Tibial nerve (tissue), 3 donors: ENCODE data around the gene TMEM266.

ENCODE experiments used
- CTCF ChIP-seq, 5 experiments: fragments of 200-600 bp in 3 of 5; fragments of 450-650 bp in 2 of 5; sonication (generic) in 3 of 5; IDR thresholded peaks; one replicate each; pipeline ENCODE4 v1.5.1; 2016 to 2019; ENCODE audit warnings: antibody characterized with exemption in 5 of 5, mild to moderate bottlenecking in 3 of 5, moderate library complexity in 2 of 5
- POLR2A ChIP-seq, 2 donors: fragments of 450-650 bp; IDR thresholded peaks; one replicate each; pipeline ENCODE4 v1.6.1; 2017; ENCODE audit warnings: antibody characterized with exemption in 2 of 2, mild to moderate bottlenecking in 2 of 2, moderate library complexity in 2 of 2

- TF ChIP-seq CTCF (IDR thresholded peaks at IDR 0.05) (no peak), POLR2A (IDR thresholded peaks at IDR 0.05) (no peak)
These were observed 26.3 kb upstream of the TMEM266 start for GRCh38 chr15:76033438-76033837.
